ENCODE measurements around the gene PLEKHM1.
"Not testable (repeated sequence)": the region's sequence is repeated elsewhere in the genome, so short reads cannot be mapped to it uniquely, and the experiment has no call there.

The PLEKHM1 gene

GRCh38 chr17:45483591-45484216 is 6.8 kb downstream of the PLEKHM1 start:
- H3K27ac Mint-ChIP-seq; H3K27me3 Mint-ChIP-seq (ENCODE audit: low read depth, poor library complexity); H3K36me3 Mint-ChIP-seq (ENCODE audit: low read depth); H3K9me3 Mint-ChIP-seq; H3K4me3 Mint-ChIP-seq; DNase-seq: not testable (repeated sequence)
- H3K4me1 Mint-ChIP-seq, result peaks cover 20% of the 10 kb centered on the region

DNA sequence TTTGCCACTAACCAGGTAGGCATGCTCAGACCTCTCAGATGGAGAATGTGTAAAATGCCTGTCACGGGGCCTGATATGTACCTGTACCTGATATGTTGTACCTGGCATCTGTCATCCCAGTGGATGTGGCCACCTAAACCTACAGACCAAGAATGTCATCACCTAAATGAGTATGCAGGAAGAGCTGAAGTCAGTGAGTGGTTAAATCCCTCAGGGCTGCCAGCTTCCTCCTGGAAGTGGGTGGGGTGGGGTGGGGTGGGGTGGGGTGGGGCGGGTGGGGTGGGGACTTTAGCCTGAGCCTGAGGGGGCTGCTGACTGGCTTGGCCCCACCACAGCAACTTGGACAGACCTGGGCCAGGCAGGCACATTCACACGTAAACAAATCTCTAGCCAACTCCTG is 7.3 kb downstream of the PLEKHM1 start:
- H3K36me3 Mint-ChIP-seq (ENCODE audit: low read depth); DNase-seq; H3K4me3 Mint-ChIP-seq; H3K27me3 Mint-ChIP-seq (ENCODE audit: low read depth, poor library complexity); H3K27ac Mint-ChIP-seq; H3K9me3 Mint-ChIP-seq: not testable (repeated sequence)
- peaks cover 20% of the 10 kb centered on the region for H3K4me1 Mint-ChIP-seq

DNA sequence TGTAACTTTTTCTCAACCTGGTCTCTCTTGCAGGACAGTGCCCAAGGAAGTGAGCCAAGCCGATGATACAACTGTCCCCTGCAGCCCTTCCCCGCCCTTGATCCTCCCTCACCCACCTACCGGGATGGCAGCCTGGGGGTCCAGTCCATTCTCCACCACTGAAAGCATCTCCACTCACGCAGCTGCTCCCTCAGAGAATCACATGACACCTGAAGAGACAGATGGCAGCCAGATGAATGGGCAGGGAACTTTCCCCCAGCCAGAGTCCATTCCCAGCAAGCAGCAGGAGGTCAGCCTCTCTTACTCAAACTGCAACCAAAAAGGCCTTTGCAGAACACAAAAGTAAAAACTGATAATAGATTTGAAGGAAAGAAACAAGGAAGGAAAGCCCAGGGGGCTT is 8.2 kb downstream of the PLEKHM1 start:
- H3K36me3 Mint-ChIP-seq (ENCODE audit: low read depth); DNase-seq; H3K27ac Mint-ChIP-seq; H3K4me3 Mint-ChIP-seq; H3K27me3 Mint-ChIP-seq (ENCODE audit: low read depth, poor library complexity); H3K9me3 Mint-ChIP-seq: not testable (repeated sequence)
- H3K4me1 Mint-ChIP-seq, result peaks cover 20% of the 10 kb centered on the region

- DNase-seq; H3K9me3 Mint-ChIP-seq; H3K27me3 Mint-ChIP-seq (ENCODE audit: low read depth, poor library complexity); H3K4me3 Mint-ChIP-seq; H3K4me1 Mint-ChIP-seq; H3K27ac Mint-ChIP-seq: not testable (repeated sequence)
- H3K36me3 Mint-ChIP-seq (ENCODE audit: low read depth), result peaks cover 17% of the 10 kb centered on the region
Measured at GRCh38 chr17:45475436-45475835, 15.1 kb downstream of the PLEKHM1 start.

GRCh38 chr17:45472249-45472648 is 18.3 kb downstream of the PLEKHM1 start:
- H3K27me3 Mint-ChIP-seq (ENCODE audit: low read depth, poor library complexity), result not testable (repeated sequence)

GRCh38 chr17:45469204-45469563 is 21.3 kb downstream of the PLEKHM1 start:
- not testable (repeated sequence) for H3K27ac Mint-ChIP-seq; H3K27me3 Mint-ChIP-seq (ENCODE audit: low read depth, poor library complexity); DNase-seq; H3K4me3 Mint-ChIP-seq; H3K9me3 Mint-ChIP-seq; H3K4me1 Mint-ChIP-seq
- H3K36me3 Mint-ChIP-seq (ENCODE audit: low read depth), result peaks cover 15% of the 10 kb centered on the region

More at GRCh38 chr17:45472249-45472648, 18.3 kb downstream of the PLEKHM1 start:
- H3K4me1 Mint-ChIP-seq; H3K4me3 Mint-ChIP-seq; H3K36me3 Mint-ChIP-seq (ENCODE audit: low read depth); H3K27ac Mint-ChIP-seq; H3K9me3 Mint-ChIP-seq; DNase-seq: not testable (repeated sequence)

GRCh38 chr17:45468293-45469203 is 22.0 kb downstream of the PLEKHM1 start:
- H3K27ac Mint-ChIP-seq; H3K4me1 Mint-ChIP-seq; H3K27me3 Mint-ChIP-seq (ENCODE audit: low read depth, poor library complexity); H3K4me3 Mint-ChIP-seq; DNase-seq; H3K9me3 Mint-ChIP-seq: not testable (repeated sequence)
- peaks cover 11% of the 10 kb centered on the region for H3K36me3 Mint-ChIP-seq (ENCODE audit: low read depth)

DNA sequence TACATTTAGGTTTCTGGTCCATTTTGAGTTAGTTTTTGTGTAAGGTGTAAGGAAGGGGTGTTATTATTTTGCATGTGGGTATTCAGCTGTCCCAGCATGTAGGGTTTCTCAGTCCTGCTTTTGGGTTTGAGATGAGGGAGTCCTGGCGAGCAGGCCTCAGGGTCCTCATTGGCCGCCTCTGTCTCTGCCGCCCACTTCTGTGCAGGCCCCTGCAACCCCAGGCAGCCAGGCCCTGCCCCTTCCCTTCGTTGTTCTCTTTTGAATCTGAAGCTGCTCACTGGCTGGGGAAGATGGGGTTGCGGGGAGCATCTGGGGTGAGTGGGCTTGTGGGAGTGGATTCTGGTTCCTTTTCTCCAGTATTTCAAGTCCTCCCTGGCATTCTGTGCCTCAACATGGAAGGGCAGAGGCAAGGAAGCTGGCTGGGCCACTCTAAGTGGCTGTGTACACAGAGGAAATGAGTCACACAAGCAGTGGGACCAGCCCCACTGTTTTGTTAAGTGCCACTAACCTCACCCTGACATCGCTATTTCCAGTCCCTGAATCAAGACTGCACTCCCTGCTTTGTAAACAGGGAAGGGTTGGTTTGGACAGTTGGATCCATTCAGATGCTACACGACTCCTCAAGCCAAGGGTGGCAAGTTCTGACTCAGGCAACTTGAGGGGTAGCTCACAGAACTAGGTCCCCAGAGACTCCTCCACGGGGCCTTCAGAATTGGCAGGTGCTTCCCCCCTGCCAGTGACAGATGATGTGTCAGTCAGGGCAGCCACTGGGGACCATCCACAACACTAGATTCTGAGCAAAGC is 28.8 kb downstream of the PLEKHM1 start:
- H3K4me3 Mint-ChIP-seq; H3K9me3 Mint-ChIP-seq; H3K27me3 Mint-ChIP-seq (ENCODE audit: low read depth, poor library complexity); DNase-seq; H3K36me3 Mint-ChIP-seq (ENCODE audit: low read depth): not testable (repeated sequence)
- Mint-ChIP-seq H3K4me1 (peaks cover 12% of the 10 kb centered on the region), H3K27ac (peak overlapping the region; percentile 58)

GRCh38 chr17:45460422-45460821 is 30.1 kb downstream of the PLEKHM1 start:
- H3K4me1 Mint-ChIP-seq, result peaks cover 12% of the 10 kb centered on the region
- not testable (repeated sequence) for H3K27ac Mint-ChIP-seq; H3K27me3 Mint-ChIP-seq (ENCODE audit: low read depth, poor library complexity); DNase-seq; H3K9me3 Mint-ChIP-seq; H3K36me3 Mint-ChIP-seq (ENCODE audit: low read depth); H3K4me3 Mint-ChIP-seq

GRCh38 chr17:45454341-45454740 is 36.2 kb downstream of the PLEKHM1 start:
- Mint-ChIP-seq H3K36me3 (ENCODE audit: low read depth) (peaks cover 12% of the 10 kb centered on the region), H3K27ac (peak overlapping the region; percentile 77)
- not testable (repeated sequence) for H3K27me3 Mint-ChIP-seq (ENCODE audit: low read depth, poor library complexity); H3K4me1 Mint-ChIP-seq; H3K9me3 Mint-ChIP-seq; H3K4me3 Mint-ChIP-seq; DNase-seq

GRCh38 chr17:45453731-45454130 is 36.8 kb downstream of the PLEKHM1 start:
- H3K36me3 Mint-ChIP-seq (ENCODE audit: low read depth); H3K27ac Mint-ChIP-seq: not testable (repeated sequence)

GRCh38 chr17:45453225-45453534 is 37.3 kb downstream of the PLEKHM1 start:
- H3K36me3 Mint-ChIP-seq (ENCODE audit: low read depth); H3K27ac Mint-ChIP-seq; H3K4me1 Mint-ChIP-seq; DNase-seq; H3K9me3 Mint-ChIP-seq; H3K27me3 Mint-ChIP-seq (ENCODE audit: low read depth, poor library complexity); H3K4me3 Mint-ChIP-seq: not testable (repeated sequence)

More at GRCh38 chr17:45453731-45454130, 36.8 kb downstream of the PLEKHM1 start:
- not testable (repeated sequence) for DNase-seq; H3K4me1 Mint-ChIP-seq; H3K4me3 Mint-ChIP-seq; H3K27me3 Mint-ChIP-seq (ENCODE audit: low read depth, poor library complexity); H3K9me3 Mint-ChIP-seq

DNA sequence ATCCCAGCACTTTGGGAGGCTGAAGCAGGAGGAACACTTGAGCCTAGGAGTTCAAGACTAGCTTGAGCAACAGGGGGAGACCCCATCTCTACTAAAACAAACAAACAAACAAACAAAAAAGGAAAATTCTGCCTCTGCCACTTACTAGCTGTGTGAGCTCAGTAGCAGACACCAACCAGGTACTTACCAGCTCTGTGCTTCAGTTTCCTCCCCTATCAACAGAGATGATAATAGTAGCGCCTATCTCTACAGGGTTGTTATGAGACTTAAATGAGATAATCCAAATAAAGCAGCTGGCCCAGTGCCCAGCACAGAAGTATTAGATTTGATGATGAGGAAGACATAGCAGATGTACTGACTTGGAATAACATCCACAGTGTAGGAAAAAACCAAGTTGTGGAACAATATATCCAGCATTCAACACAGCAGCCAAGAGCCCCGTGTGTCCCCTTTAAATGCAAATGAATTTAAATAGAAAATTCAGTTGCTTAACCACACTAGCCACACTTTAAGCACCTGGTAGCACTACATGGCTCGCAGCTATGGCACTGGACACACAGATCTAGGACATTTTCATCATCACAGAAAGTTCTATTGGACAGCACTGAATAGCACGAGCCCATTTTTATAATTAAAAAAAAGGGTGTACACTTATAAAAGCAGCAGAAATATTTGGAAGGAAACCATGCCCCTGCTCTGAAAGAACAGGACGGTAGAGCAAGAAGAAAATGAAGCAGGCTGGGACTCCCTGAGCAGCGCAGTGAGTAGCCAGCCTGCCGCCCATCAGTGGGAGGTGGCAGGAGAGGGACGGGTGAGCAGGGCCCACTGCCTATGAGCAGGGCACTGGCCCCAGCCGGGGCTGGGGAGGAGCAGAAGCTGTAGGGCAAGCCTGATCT is 37.9 kb downstream of the PLEKHM1 start:
- DNase-seq, result not testable (repeated sequence)

More for the DNA sequence above, 37.9 kb downstream of the PLEKHM1 start:
- H3K4me1 Mint-ChIP-seq; H3K4me3 Mint-ChIP-seq; H3K9me3 Mint-ChIP-seq; H3K27ac Mint-ChIP-seq; H3K27me3 Mint-ChIP-seq (ENCODE audit: low read depth, poor library complexity); H3K36me3 Mint-ChIP-seq (ENCODE audit: low read depth): not testable (repeated sequence)

All from nephron progenitor cell (in vitro differentiated cells).